C4-2B (cell line): ENCODE measurements around the gene STAT6.

Source experiments
- ZFX ChIP-seq: fragments of 450-650 bp; IDR thresholded peaks from 2 replicates; pipeline ENCODE4 v1.6.1; 2017
- TF ChIP-seq, protein P1 (sequence below): fragments of 450-650 bp; conservative IDR thresholded peaks from 2 replicates; pipeline ENCODE4 v1.5.1; 2017; ENCODE audit warnings: mild to moderate bottlenecking

DNA sequence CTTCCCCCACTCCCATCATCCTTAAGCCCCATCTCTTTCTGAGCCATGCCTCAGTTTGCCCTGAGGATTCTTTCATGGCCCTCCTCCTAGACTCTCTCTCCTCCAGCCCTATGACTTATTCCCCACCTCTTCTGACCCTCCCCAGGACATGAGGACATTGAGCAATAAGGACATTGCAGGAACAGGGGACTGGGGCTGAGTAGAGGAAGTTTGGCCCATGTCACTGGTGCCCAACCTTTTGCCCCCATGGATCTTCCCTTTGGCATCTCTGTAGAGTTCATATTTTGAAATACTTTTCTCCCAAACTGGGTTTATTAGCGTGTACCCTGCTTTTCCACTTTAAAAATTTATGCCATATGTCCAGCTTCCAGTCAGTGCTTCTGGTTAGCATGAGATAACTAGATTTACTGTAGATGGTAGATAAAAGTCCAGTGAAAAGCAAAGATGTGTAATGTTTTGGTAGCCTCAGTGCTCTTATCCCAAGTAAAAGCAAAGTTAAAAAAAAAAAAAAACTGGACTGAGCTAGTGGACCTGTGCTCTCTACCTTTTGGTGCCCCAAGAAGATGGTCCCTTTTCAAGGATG, 42.3 kb upstream of the STAT6 start:
- TF ChIP-seq, protein P1, sequence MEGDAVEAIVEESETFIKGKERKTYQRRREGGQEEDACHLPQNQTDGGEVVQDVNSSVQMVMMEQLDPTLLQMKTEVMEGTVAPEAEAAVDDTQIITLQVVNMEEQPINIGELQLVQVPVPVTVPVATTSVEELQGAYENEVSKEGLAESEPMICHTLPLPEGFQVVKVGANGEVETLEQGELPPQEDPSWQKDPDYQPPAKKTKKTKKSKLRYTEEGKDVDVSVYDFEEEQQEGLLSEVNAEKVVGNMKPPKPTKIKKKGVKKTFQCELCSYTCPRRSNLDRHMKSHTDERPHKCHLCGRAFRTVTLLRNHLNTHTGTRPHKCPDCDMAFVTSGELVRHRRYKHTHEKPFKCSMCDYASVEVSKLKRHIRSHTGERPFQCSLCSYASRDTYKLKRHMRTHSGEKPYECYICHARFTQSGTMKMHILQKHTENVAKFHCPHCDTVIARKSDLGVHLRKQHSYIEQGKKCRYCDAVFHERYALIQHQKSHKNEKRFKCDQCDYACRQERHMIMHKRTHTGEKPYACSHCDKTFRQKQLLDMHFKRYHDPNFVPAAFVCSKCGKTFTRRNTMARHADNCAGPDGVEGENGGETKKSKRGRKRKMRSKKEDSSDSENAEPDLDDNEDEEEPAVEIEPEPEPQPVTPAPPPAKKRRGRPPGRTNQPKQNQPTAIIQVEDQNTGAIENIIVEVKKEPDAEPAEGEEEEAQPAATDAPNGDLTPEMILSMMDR = no peak
- no peak for TF ChIP-seq ZFX
